Neural cell (in vitro differentiated cells): ENCODE data around the gene CDH8. TPM values are rescaled to one million over a fixed set of nuclear protein-coding genes. Genes with fewer than 3 reads are reported as not detected.
A peak's percentile ranks its signal among the peaks of the same experiment; 100 is the strongest.

Experiments used
- H2AFZ ChIP-seq: fragments of 200-600, 300-800 bp; sonication (generic), shearing (Covaris generic); 2 replicates; pipeline ENCODE4 v1.6.0; 2014; ENCODE audit warnings: low read depth, mild to moderate bottlenecking, antibody characterized with exemption, low read length, moderate library complexity
- H3F3A ChIP-seq: fragments of 200-600 bp; shearing (Covaris generic); 2 replicates; pipeline ENCODE4 v1.6.1; 2016; ENCODE audit warnings: mild to moderate bottlenecking, moderate library complexity, mixed read lengths, antibody characterized with exemption, low read length; ENCODE audit not compliant: insufficient read depth, poor library complexity, severe bottlenecking
- H3K27ac ChIP-seq: fragments of 200-600, 300-800 bp; sonication (generic), shearing (Covaris generic); 2 replicates; pipeline ENCODE4 v1.5.1; 2014; ENCODE audit warnings: mild to moderate bottlenecking, low read length, moderate library complexity
- H3K27me3 ChIP-seq: fragments of 300-800, 200-600 bp; sonication (generic), shearing (Covaris generic); 2 replicates; pipeline ENCODE4 v1.6.0; 2014; ENCODE audit warnings: mild to moderate bottlenecking, low read depth, low read length, moderate library complexity; ENCODE audit not compliant: insufficient read depth
- H3K36me3 ChIP-seq: fragments of 300-800, 200-600 bp; sonication (generic), shearing (Covaris generic); 2 replicates; pipeline ENCODE4 v1.5.1; 2014; ENCODE audit warnings: mild to moderate bottlenecking, antibody characterized with exemption, low read length, moderate library complexity; ENCODE audit not compliant: insufficient read depth
- H3K4me2 ChIP-seq: fragments of 300-800, 200-600 bp; sonication (generic), shearing (Covaris generic); 2 replicates; pipeline ENCODE4 v1.6.0; 2014; ENCODE audit warnings: mild to moderate bottlenecking, low read length
- H3K4me3 ChIP-seq: fragments of 300-800, 200-600 bp; sonication (generic), shearing (Covaris generic); 2 replicates; pipeline ENCODE4 v1.5.1; 2014; ENCODE audit warnings: mild to moderate bottlenecking, low read length, moderate library complexity
- H3K79me2 ChIP-seq: fragments of 200-600 bp; shearing (Covaris generic); replicated peaks from 2 replicates; pipeline ENCODE4 v1.6.0; 2014; ENCODE audit warnings: mild to moderate bottlenecking, low read length, moderate library complexity; ENCODE audit not compliant: insufficient read depth
- H3K9ac ChIP-seq: fragments of 300-800, 200-600 bp; sonication (generic), shearing (Covaris generic); 2 replicates; pipeline ENCODE4 v1.6.1; 2016; ENCODE audit warnings: mild to moderate bottlenecking, low read length, mixed read lengths
- H3K9me2 ChIP-seq: fragments of 200-600 bp; shearing (Covaris generic); 2 replicates; pipeline ENCODE4 v1.6.1; 2016; ENCODE audit warnings: mild to moderate bottlenecking, low read length, mixed read lengths; ENCODE audit not compliant: insufficient read depth
- H3K9me3 ChIP-seq: fragments of 200-600, 300-800 bp; sonication (generic), shearing (Covaris generic); 2 replicates; pipeline ENCODE4 v1.6.1; 2016; ENCODE audit warnings: mild to moderate bottlenecking, mixed run types, low read length, moderate library complexity, mixed read lengths
- H4K20me1 ChIP-seq: fragments of 200-600 bp; shearing (Covaris generic); 2 replicates; pipeline ENCODE4 v1.6.1; 2016; ENCODE audit warnings: mild to moderate bottlenecking, mixed run types; ENCODE audit not compliant: insufficient read depth
- EP300 ChIP-seq: fragments of 450-650 bp; conservative IDR thresholded peaks from 2 replicates; pipeline ENCODE4 v1.6.1; 2014; ENCODE audit warnings: antibody characterized with exemption, mild to moderate bottlenecking, moderate library complexity; ENCODE audit not compliant: poor library complexity, severe bottlenecking
- EZH2 ChIP-seq: fragments of 200-600, 300-800 bp; shearing (Covaris generic), sonication (generic); IDR thresholded peaks from 2 replicates; pipeline ENCODE4 v1.6.1; 2014; ENCODE audit warnings: antibody characterized with exemption, low read length, borderline replicate concordance, mild to moderate bottlenecking; ENCODE audit not compliant: insufficient read depth, poor library complexity, severe bottlenecking
- POLR2AphosphoS5 ChIP-seq: IDR thresholded peaks from 2 replicates; pipeline ENCODE4 v1.6.1; 2012
- RAD21 ChIP-seq: fragments of 450-650 bp; conservative IDR thresholded peaks from 2 replicates; pipeline ENCODE4 v1.6.1; 2014; ENCODE audit warnings: antibody characterized with exemption, mild to moderate bottlenecking, moderate library complexity
- SMC3 ChIP-seq: fragments of 450-650 bp; conservative IDR thresholded peaks from 2 replicates; pipeline ENCODE4 v1.6.1; 2014; ENCODE audit warnings: antibody characterized with exemption, mild to moderate bottlenecking, moderate library complexity; ENCODE audit not compliant: poor library complexity
- TAF1 ChIP-seq: IDR thresholded peaks from 2 replicates; pipeline ENCODE4 v1.6.1; 2012; ENCODE audit warnings: low read depth
- polyA plus RNA-seq: library from polyadenylated mRNA; depleted of rRNA; stranded (reverse); fragments of >200 nt; gene quantifications from 2 replicates; pipeline ENCODE4 v1.2.3, GENCODE V29; 2014
- TF ChIP-seq, protein P1 (sequence below): fragments of 450-650 bp; IDR thresholded peaks from 2 replicates; pipeline ENCODE4 v1.5.1; 2014; ENCODE audit warnings: antibody characterized with exemption, mild to moderate bottlenecking, moderate library complexity; ENCODE audit not compliant: poor library complexity, severe bottlenecking
- TF ChIP-seq, protein P2 (sequence below): IDR thresholded peaks from 2 replicates; pipeline ENCODE4 v1.6.1; 2012; ENCODE audit warnings: borderline replicate concordance

CDH8 gene
- polyA plus RNA-seq, 1 donor from 2014 or later, result 5.0 TPM

GRCh38 chr16:61969077-61969382, 67.2 kb downstream of the CDH8 start:
- no peak overlapping the region for H3K4me2 ChIP-seq
- no peak overlapping the region for H3K9ac ChIP-seq
- H3K27ac ChIP-seq, result no peak overlapping the region
- no peaks in the 10 kb centered on the region for H3K27me3 ChIP-seq
- no peaks in the 10 kb centered on the region for H3K9me3 ChIP-seq
- H3K9me2 ChIP-seq, result no peaks in the 10 kb centered on the region
- H3F3A ChIP-seq, result peaks cover 4% of the 10 kb centered on the region
- no peak for TF ChIP-seq POLR2AphosphoS5
- no peak overlapping the region for H2AFZ ChIP-seq
- H3K79me2 ChIP-seq, result no peaks in the 10 kb centered on the region
- H3K4me3 ChIP-seq, result peak overlapping the region; percentile 16
- H3K36me3 ChIP-seq, result no peaks in the 10 kb centered on the region
- no peaks in the 10 kb centered on the region for H4K20me1 ChIP-seq

DNA sequence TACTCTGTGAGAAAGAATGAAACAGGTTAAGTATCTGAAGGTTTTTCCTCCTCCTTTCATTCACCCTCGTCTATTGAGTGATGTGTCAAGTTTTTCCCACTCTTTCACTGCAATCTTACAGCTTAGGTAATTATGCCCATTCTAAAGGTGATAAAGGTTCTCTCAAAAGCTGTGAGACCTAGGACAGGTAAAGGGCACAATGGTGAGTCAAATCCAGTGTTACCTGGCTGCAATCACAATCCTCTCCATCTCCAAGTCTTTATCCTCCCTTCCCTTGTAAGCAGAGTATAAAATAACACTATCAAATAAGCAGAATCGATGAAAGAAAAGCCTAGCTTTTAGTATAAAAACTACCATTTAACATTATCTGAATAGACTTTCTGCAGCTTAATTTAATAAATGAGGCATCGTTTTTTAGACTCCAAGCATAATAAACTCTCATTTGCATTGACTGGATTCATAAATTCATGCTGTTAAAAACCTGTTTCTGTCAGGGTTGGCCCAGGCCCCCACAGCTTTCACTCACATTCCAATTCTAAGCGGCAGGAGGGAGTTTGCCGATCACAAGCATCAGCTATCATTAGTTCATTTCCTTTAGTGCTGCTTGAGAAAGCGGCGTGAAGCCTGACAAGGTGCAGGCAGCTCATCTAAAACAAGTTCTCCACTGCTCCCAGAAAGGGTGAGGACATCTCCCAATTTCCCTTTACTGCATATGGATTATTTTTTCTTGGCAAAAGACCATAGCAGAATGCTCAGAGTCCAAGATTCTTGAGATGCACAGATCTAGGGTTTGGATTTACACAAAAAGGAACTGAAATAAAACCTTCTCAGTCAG, 67.8 kb downstream of the CDH8 start:
- H3K4me2 ChIP-seq, result no peak overlapping the region
- TF ChIP-seq EZH2, result no peak
- TF ChIP-seq POLR2AphosphoS5, result peak; percentile 41
- TF ChIP-seq TAF1, result no peak
- TF ChIP-seq EP300, result peak; percentile 42
- TF ChIP-seq SMC3, result no peak
- H4K20me1 ChIP-seq, result no peaks in the 10 kb centered on the region
- no peaks in the 10 kb centered on the region for H3K27me3 ChIP-seq
- H3K79me2 ChIP-seq, result no peaks in the 10 kb centered on the region
- H3K4me3 ChIP-seq, result peak overlapping the region; percentile 16
- H3K27ac ChIP-seq, result peak overlapping the region; percentile 29
- H2AFZ ChIP-seq, result no peak overlapping the region
- H3K9me2 ChIP-seq, result no peaks in the 10 kb centered on the region
- H3F3A ChIP-seq, result peaks cover 4% of the 10 kb centered on the region
- H3K36me3 ChIP-seq, result no peaks in the 10 kb centered on the region
- no peaks in the 10 kb centered on the region for H3K9me3 ChIP-seq
- H3K9ac ChIP-seq, result no peak overlapping the region

DNA sequence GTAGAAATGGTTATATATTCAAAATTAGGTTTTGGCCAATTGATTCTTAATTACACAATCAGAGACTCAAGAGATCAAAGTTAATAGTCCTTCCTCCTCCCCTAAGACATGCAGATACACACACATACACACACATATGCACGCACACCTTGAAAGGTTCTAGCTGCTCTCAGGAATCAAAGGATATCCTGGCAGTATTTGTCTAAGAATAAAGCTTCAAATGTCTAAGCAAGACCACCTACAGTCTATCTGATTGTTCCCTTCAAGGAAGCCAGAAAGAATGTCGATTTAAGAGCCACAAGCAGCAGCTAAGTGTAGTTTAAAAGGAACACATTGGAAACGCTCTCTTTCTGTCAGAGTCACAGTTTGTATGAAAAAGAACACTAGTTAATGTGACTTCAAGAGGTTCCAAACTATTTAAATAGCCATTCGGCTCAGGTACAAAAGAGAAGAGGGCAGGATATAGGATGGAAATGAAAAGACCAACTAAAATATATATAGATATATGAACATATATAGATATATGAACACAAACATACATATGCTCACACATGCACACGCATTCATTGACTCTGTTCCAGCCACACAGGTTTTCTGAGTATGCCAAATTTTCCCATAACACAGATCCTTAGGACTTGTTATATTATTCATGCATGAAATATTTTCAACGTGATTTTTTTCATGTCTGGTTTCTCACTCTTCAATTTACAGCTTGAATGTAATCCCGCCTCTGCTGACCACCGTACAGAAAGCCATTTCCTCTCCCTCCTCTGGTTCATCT, 79.0 kb downstream of the CDH8 start:
- Histone ChIP-seq H3K9me2 (no peaks in the 10 kb centered on the region), H3K9me3 (no peaks in the 10 kb centered on the region), H3K27me3 (no peaks in the 10 kb centered on the region), H3K79me2 (no peaks in the 10 kb centered on the region), H3F3A (no peaks in the 10 kb centered on the region), H3K9ac (no peak overlapping the region), H4K20me1 (no peaks in the 10 kb centered on the region), H3K4me2 (no peak overlapping the region), H2AFZ (no peak overlapping the region), H3K4me3 (no peak overlapping the region), H3K36me3 (no peaks in the 10 kb centered on the region), H3K27ac (peak overlapping the region; percentile 18)
- TF ChIP-seq, protein P1, sequence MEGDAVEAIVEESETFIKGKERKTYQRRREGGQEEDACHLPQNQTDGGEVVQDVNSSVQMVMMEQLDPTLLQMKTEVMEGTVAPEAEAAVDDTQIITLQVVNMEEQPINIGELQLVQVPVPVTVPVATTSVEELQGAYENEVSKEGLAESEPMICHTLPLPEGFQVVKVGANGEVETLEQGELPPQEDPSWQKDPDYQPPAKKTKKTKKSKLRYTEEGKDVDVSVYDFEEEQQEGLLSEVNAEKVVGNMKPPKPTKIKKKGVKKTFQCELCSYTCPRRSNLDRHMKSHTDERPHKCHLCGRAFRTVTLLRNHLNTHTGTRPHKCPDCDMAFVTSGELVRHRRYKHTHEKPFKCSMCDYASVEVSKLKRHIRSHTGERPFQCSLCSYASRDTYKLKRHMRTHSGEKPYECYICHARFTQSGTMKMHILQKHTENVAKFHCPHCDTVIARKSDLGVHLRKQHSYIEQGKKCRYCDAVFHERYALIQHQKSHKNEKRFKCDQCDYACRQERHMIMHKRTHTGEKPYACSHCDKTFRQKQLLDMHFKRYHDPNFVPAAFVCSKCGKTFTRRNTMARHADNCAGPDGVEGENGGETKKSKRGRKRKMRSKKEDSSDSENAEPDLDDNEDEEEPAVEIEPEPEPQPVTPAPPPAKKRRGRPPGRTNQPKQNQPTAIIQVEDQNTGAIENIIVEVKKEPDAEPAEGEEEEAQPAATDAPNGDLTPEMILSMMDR, result no peak
- peak; percentile 83 for TF ChIP-seq EP300
- peak; percentile 75 for TF ChIP-seq POLR2AphosphoS5
- peak; percentile 19 for TF ChIP-seq RAD21
- TF ChIP-seq, protein P2, sequence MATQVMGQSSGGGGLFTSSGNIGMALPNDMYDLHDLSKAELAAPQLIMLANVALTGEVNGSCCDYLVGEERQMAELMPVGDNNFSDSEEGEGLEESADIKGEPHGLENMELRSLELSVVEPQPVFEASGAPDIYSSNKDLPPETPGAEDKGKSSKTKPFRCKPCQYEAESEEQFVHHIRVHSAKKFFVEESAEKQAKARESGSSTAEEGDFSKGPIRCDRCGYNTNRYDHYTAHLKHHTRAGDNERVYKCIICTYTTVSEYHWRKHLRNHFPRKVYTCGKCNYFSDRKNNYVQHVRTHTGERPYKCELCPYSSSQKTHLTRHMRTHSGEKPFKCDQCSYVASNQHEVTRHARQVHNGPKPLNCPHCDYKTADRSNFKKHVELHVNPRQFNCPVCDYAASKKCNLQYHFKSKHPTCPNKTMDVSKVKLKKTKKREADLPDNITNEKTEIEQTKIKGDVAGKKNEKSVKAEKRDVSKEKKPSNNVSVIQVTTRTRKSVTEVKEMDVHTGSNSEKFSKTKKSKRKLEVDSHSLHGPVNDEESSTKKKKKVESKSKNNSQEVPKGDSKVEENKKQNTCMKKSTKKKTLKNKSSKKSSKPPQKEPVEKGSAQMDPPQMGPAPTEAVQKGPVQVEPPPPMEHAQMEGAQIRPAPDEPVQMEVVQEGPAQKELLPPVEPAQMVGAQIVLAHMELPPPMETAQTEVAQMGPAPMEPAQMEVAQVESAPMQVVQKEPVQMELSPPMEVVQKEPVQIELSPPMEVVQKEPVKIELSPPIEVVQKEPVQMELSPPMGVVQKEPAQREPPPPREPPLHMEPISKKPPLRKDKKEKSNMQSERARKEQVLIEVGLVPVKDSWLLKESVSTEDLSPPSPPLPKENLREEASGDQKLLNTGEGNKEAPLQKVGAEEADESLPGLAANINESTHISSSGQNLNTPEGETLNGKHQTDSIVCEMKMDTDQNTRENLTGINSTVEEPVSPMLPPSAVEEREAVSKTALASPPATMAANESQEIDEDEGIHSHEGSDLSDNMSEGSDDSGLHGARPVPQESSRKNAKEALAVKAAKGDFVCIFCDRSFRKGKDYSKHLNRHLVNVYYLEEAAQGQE, result peak; percentile 27
